HepG2 (cell line): ENCODE data around the gene CPA5.

ENCODE experiments used
- CTCF ChIP-seq: sonication (generic); formaldehyde crosslinking; IDR thresholded peaks from 2 replicates; pipeline ENCODE4 v1.5.0; 2020; ENCODE audit warnings: mild to moderate bottlenecking, missing genetic modification reagents, moderate library complexity
- EP300 ChIP-seq, 3 experiments: sonication (generic) in 1 of 3; formaldehyde crosslinking in 1 of 3; IDR thresholded peaks; 2 replicates each; pipeline versions ENCODE4 v1.5.1 to v1.6.1; 2011 to 2020; ENCODE audit warnings: low read depth in 2 of 3, low read length in 2 of 3, borderline replicate concordance in 1 of 3, improper control_type of control experiment in 1 of 3, mild to moderate bottlenecking in 1 of 3, missing genetic modification reagents in 1 of 3, moderate library complexity in 1 of 3
- EZH2 ChIP-seq: conservative IDR thresholded peaks from 2 replicates; pipeline ENCODE4 v1.6.1; 2012; ENCODE audit warnings: mild to moderate bottlenecking, low read depth, low read length, moderate library complexity
- KDM5B ChIP-seq: sonication (generic); formaldehyde crosslinking; IDR thresholded peaks from 2 replicates; pipeline ENCODE4 v1.4.0; 2020; ENCODE audit warnings: missing genetic modification reagents, mild to moderate bottlenecking, borderline replicate concordance
- KLF9 ChIP-seq: IDR thresholded peaks from 2 replicates; pipeline ENCODE4 v1.6.1; 2016; ENCODE audit warnings: low read depth
- POLR2AphosphoS5 ChIP-seq: IDR thresholded peaks from 2 replicates; pipeline ENCODE4 v1.6.1; 2012; ENCODE audit warnings: low read depth, low read length
- SMARCC2 ChIP-seq: fragments of 450-650 bp; IDR thresholded peaks from 2 replicates; pipeline ENCODE4 v1.6.1; 2017; ENCODE audit warnings: antibody characterized with exemption, mild to moderate bottlenecking
- TEAD2 ChIP-seq: sonication (generic); formaldehyde crosslinking; IDR thresholded peaks from 2 replicates; pipeline ENCODE4 v1.9.0; 2021; ENCODE audit warnings: missing genetic modification reagents
- YY1 ChIP-seq: IDR thresholded peaks from 2 replicates; pipeline ENCODE4 v1.6.1; 2011; ENCODE audit warnings: low read length, low read depth, moderate library complexity, mild to moderate bottlenecking; ENCODE audit not compliant: insufficient read depth, insufficient replicate concordance
- ZBTB39 ChIP-seq: sonication (generic); formaldehyde crosslinking; IDR thresholded peaks from 2 replicates; pipeline ENCODE4 v1.5.0; 2020; ENCODE audit warnings: missing genetic modification reagents
- ZNF274 ChIP-seq: sonication (generic); formaldehyde crosslinking; IDR thresholded peaks from 2 replicates; pipeline ENCODE4 v1.5.1; 2020; ENCODE audit warnings: mild to moderate bottlenecking, missing genetic modification reagents
- ZNF282 ChIP-seq: fragments of 450-650 bp; IDR thresholded peaks from 2 replicates; pipeline ENCODE4 v1.6.1; 2018; ENCODE audit not compliant: partially characterized antibody
- TF ChIP-seq, protein P1 (sequence below): IDR thresholded peaks from 2 replicates; pipeline ENCODE4 v1.6.1; 2012; ENCODE audit warnings: inconsistent platforms
- TF ChIP-seq, protein P2 (sequence below): sonication (generic); formaldehyde crosslinking; IDR thresholded peaks from 2 replicates; pipeline ENCODE4 v1.4.0; 2020; ENCODE audit warnings: missing genetic modification reagents

GRCh38 chr7:130387306-130387627 is 42.7 kb downstream of the CPA5 start:
- TF ChIP-seq EP300 (IDR thresholded peaks at IDR 0.05; ENCODE audit: low read depth in 2 of 2, low read length in 2 of 2) (no peak), EP300 (CRISPR knock-in tag; IDR thresholded peaks at IDR 0.05; ENCODE audit: borderline replicate concordance) (no peak), TEAD2 (CRISPR knock-in tag) (no peak), SMARCC2 (no peak), ZNF282 (no peak), EZH2 (no peak), ZNF274 (CRISPR knock-in tag) (no peak), ZBTB39 (CRISPR knock-in tag) (no peak), YY1 (no peak), KDM5B (no peak), POLR2AphosphoS5 (no peak), KLF9 (CRISPR knock-in tag) (no peak), CTCF (CRISPR knock-in tag) (no peak)
- TF ChIP-seq, protein P1, sequence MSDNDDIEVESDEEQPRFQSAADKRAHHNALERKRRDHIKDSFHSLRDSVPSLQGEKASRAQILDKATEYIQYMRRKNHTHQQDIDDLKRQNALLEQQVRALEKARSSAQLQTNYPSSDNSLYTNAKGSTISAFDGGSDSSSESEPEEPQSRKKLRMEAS: no peak
- TF ChIP-seq, protein P2, sequence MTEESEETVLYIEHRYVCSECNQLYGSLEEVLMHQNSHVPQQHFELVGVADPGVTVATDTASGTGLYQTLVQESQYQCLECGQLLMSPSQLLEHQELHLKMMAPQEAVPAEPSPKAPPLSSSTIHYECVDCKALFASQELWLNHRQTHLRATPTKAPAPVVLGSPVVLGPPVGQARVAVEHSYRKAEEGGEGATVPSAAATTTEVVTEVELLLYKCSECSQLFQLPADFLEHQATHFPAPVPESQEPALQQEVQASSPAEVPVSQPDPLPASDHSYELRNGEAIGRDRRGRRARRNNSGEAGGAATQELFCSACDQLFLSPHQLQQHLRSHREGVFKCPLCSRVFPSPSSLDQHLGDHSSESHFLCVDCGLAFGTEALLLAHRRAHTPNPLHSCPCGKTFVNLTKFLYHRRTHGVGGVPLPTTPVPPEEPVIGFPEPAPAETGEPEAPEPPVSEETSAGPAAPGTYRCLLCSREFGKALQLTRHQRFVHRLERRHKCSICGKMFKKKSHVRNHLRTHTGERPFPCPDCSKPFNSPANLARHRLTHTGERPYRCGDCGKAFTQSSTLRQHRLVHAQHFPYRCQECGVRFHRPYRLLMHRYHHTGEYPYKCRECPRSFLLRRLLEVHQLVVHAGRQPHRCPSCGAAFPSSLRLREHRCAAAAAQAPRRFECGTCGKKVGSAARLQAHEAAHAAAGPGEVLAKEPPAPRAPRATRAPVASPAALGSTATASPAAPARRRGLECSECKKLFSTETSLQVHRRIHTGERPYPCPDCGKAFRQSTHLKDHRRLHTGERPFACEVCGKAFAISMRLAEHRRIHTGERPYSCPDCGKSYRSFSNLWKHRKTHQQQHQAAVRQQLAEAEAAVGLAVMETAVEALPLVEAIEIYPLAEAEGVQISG (CRISPR knock-in tag): no peak
